Measurements from ENCODE around the gene IGFLR1. TPM values are rescaled to one million over a fixed set of nuclear protein-coding genes. Genes with fewer than 3 reads are reported as not detected.

IGFLR1 gene
- total RNA-seq, 2 donors from 2014 or later = 5.4 to 6.9 TPM

DNA sequence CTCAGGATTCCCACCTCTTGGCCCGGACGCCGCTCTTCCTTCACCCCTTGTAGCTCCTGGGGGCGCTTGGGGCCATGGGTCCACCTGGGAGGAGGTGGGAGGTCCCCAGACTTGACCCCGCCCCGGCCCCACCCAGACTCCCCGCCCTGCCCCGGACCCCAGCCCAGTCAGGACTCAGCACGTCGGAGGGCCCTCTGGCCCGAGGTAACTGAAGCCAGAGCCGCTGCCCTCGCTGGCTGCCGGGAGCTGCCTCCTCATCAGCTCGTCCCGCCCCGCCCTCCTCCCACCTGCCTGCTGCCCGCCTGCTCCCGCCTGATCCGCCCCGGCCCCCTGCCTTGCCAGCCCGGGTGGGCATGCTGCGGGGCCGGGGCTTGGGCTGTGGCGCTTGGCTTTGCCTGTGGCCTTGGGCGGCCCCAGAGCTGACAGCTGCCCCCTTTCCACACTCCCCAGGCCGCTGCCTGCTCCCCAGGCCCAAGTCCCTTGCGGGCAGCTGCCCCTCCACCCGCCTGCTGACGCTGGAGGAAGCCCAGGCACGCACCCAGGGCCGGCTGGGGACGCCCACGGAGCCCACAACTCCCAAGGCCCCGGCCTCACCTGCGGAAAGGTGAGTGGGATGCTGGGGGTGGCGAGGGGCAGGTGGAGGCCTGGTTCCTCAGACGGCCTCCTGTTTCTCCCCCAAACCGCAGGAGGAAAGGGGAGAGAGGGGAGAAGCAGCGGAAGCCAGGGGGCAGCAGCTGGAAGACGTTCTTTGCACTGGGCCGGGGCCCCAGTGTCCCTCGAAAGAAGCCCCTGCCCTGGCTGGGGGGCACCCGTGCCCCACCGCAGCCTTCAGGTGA lies 42.5 kb upstream of the IGFLR1 start:
- H3K27me3 ChIP-seq = no peaks in the 10 kb centered on the region
- no peak overlapping the region for H3K9ac ChIP-seq (ENCODE audit: low read depth in 2 of 2, low read length in 2 of 2)
- H3K4me3 ChIP-seq = no peak overlapping the region
- H3K4me1 ChIP-seq = no peaks in the 10 kb centered on the region
- no peak overlapping the region for H3K27ac ChIP-seq
- no peaks in the 10 kb centered on the region for H3K36me3 ChIP-seq
- H3K9me3 ChIP-seq = no peaks in the 10 kb centered on the region
- no peak for DNase-seq
- TF ChIP-seq, protein P1, sequence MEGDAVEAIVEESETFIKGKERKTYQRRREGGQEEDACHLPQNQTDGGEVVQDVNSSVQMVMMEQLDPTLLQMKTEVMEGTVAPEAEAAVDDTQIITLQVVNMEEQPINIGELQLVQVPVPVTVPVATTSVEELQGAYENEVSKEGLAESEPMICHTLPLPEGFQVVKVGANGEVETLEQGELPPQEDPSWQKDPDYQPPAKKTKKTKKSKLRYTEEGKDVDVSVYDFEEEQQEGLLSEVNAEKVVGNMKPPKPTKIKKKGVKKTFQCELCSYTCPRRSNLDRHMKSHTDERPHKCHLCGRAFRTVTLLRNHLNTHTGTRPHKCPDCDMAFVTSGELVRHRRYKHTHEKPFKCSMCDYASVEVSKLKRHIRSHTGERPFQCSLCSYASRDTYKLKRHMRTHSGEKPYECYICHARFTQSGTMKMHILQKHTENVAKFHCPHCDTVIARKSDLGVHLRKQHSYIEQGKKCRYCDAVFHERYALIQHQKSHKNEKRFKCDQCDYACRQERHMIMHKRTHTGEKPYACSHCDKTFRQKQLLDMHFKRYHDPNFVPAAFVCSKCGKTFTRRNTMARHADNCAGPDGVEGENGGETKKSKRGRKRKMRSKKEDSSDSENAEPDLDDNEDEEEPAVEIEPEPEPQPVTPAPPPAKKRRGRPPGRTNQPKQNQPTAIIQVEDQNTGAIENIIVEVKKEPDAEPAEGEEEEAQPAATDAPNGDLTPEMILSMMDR (IDR thresholded peaks at IDR 0.05) = no peak
- intact Hi-C loops (cut with DNase I) = no loop called here

DNA sequence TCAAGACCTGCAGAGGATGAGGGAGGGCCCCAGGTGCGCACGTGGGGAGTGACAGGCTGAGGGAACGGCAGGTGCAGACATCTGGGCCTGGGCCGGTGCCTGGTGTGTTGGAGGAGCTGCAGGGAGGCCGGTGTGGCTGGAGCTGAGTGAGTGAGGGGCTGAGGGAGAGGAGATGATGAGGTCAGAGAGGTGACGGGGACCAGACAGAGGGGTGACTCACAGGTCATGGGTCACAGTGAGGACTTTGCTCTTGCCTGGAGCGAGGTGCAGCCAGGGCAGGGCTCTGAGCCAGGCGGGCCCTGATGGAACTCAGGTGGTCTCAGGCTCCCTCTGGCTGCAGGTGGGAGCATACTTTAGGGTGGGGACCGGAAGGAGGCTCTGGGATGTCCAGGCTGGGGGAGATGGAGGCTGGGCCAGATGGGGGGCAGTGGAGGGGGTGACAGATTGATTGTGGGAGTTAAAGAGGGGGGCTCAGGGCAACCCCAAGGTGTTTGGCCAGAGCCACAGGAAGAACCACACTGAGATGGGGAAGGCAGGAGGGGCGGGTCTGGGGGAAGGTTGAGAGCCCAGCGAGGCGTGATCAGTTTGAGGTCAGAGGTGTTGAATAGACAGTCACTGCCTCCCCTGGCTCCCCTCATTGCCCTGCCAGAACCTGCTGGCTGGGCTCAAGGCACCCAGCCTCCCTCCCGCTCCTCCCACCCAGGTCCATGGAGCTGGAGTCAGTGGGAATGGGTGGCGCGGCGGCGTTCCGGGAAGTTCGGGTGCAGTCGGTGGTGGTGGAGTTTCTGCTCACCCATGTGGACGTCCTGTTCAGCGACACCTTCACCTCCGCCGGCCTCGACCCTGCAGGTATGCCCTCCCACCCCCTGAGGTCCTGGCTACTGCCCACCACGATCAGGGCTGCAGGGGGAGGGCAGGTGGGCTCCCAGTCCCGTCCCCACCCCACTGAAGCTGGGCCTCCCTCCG lies 41.5 kb upstream of the IGFLR1 start:
- TF ChIP-seq, protein P1 (IDR thresholded peaks at IDR 0.05) = no peak
- intact Hi-C loops (cut with DNase I) = no loop called here
- Histone ChIP-seq H3K4me3 (no peak overlapping the region), H3K36me3 (no peaks in the 10 kb centered on the region), H3K27ac (no peak overlapping the region), H3K4me1 (no peaks in the 10 kb centered on the region), H3K9me3 (no peaks in the 10 kb centered on the region), H3K27me3 (no peaks in the 10 kb centered on the region), H3K9ac (ENCODE audit: low read depth in 2 of 2, low read length in 2 of 2) (no peak overlapping the region)
- DNase-seq = no peak

DNA sequence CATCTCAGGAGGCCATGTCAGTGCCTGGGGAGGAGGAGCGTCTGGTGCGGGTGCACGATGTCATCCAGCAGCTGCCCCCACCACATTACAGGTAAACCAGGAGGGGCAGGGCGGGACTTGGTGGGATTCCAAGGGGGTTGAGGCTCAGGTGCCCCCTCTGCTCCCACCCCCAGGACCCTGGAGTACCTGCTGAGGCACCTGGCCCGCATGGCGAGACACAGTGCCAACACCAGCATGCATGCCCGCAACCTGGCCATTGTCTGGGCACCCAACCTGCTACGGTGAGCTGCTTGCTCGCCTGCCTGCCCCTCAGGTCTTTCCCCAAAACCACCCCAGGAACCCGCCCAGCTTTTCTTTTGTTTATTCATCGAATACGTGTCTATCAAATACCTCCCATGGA lies 40.3 kb upstream of the IGFLR1 start:
- Histone ChIP-seq H3K9ac (ENCODE audit: low read depth in 2 of 2, low read length in 2 of 2) (no peak overlapping the region), H3K9me3 (no peaks in the 10 kb centered on the region), H3K27ac (no peak overlapping the region), H3K4me1 (no peaks in the 10 kb centered on the region), H3K36me3 (no peaks in the 10 kb centered on the region), H3K27me3 (no peaks in the 10 kb centered on the region), H3K4me3 (no peak overlapping the region)
- TF ChIP-seq, protein P1 (IDR thresholded peaks at IDR 0.05) = no peak
- no peak for DNase-seq
- intact Hi-C loops (cut with DNase I) = no loop called here

- Histone ChIP-seq H3K4me1 (no peaks in the 10 kb centered on the region), H3K9ac (ENCODE audit: low read depth in 2 of 2, low read length in 2 of 2) (no peak overlapping the region), H3K4me3 (no peak overlapping the region), H3K27ac (no peak overlapping the region), H3K9me3 (no peaks in the 10 kb centered on the region), H3K27me3 (no peaks in the 10 kb centered on the region), H3K36me3 (no peaks in the 10 kb centered on the region)
- intact Hi-C loops (cut with DNase I) = no loop called here
- TF ChIP-seq, protein P1 (IDR thresholded peaks at IDR 0.05) = no peak
- no peak for DNase-seq
Observed at GRCh38 chr19:35781650-35782049, 39.4 kb upstream of the IGFLR1 start.

GRCh38 chr19:35780717-35781116 lies 38.5 kb upstream of the IGFLR1 start:
- no peak overlapping the region for H3K4me3 ChIP-seq
- no peaks in the 10 kb centered on the region for H3K27me3 ChIP-seq

More at GRCh38 chr19:35780717-35781116, 38.5 kb upstream of the IGFLR1 start:
- Histone ChIP-seq H3K4me1 (no peaks in the 10 kb centered on the region), H3K9me3 (no peaks in the 10 kb centered on the region), H3K36me3 (no peaks in the 10 kb centered on the region), H3K9ac (ENCODE audit: low read depth in 2 of 2, low read length in 2 of 2) (no peak overlapping the region), H3K27ac (no peak overlapping the region)
- intact Hi-C loops (cut with DNase I) = no loop called here
- TF ChIP-seq, protein P1 (IDR thresholded peaks at IDR 0.05) = no peak
- DNase-seq = no peak
